Astrocyte of the hippocampus (primary cell): ENCODE data around the gene BGLAP.

Source experiments
- DNase-seq: peaks from one replicate; pipeline ENCODE4 v3.0.0; 2011; ENCODE audit warnings: low read depth, low spot score

The BGLAP gene

GRCh38 chr1:156257711-156258110, 15.7 kb downstream of the BGLAP start:
- DNase-seq, result no peak

DNA sequence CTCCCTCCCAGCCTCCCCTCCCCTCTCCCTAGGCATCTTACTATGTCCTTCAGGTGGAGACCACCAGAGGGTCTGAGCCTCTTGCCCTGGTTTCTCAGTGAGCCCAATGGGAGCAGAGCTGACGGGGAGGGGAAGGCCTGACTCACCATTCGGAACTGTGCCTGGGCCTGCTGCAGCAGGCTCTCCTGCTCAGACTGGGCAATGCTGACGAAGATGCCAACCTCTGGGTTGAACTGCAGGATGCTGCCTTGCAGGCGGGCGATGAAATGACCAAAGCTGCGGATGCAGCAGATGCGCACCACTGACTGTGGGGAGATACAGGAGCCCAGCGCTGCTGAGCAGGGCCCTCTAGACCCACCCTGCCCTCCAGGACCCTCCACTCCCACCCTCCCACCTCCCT, 16.9 kb downstream of the BGLAP start:
- no peak for DNase-seq

- no peak for DNase-seq
Measured at GRCh38 chr1:156259805-156260204, 17.8 kb downstream of the BGLAP start.

DNA sequence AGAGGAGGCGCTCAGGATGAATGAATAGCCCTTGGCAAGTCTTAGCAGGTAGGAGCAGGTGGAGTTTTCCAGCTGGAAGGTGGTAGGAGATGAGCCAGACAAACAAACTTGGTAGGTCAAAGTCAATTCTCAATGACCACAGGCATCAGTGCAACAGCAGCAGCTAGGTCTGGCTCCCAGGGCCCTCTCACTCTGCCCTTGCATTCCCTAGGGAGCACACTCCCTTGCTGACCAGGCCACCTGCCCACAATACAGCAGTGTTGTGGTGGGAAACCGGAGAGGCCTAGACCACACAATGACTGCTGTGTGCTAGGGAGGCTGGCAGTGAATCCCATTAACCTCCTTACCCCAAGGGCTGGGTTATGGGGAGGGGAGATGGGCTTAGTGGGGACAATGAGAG, 18.9 kb downstream of the BGLAP start:
- peak; percentile 47 for DNase-seq

- peak; percentile 93 for DNase-seq
Measured at GRCh38 chr1:156262461-156263287, 20.7 kb downstream of the BGLAP start.

DNA sequence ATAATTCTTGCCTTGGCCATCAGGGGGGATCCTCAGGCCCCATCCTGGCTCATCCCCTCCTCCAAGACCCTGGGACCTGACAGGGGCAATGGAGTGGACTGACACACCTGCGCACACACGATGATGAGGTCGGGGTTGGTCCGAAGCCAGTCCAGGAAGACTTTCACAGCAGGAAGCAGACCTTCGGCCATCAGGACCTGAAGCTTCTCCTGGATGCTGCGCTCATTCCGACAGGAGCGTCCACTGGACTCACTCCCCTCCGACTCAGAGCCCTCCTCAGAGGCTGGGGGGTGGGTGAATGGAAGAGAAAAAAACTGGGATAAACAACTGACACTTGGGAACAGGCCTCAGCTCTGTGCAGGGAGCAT, 21.3 kb downstream of the BGLAP start:
- no peak for DNase-seq

DNA sequence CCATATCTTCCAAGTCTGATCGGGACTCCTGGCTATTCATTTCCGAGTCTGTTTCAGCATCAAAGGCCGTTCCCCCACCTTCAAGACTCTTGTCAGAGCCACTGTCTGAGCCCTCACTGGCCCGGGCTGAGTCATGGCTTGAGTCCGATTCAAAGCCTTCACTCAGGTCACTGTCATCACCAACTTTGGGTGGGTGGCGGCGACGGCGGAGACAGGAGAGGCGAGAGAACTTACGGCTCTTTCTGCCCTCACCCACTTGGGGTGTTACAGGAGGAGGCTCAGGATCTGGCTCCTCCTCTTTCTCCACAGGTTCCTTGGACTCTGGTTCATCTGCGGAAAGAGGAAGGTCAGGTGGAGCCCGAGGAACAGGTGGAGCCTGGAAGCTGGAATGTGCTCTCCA, 24.1 kb downstream of the BGLAP start:
- DNase-seq, result no peak

DNA sequence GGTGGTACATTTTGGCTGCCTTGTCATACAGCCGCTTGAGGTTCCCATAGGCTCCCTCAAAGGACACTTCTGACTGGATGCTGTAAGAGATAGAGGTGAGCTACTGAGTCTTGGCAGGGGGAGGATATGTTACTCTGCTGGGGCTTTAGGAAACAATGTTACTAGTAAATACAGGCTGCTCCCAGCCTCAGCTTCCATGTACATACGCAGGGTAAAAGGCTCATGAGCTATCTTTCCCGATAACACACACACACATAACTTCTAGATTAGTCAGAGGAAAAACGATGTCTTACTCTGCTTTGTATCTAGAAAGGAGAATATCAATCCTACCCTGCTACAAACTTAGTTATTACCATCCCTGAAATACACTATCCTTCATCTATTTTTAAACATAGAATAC, 26.4 kb downstream of the BGLAP start:
- DNase-seq, result peak; percentile 31

DNA sequence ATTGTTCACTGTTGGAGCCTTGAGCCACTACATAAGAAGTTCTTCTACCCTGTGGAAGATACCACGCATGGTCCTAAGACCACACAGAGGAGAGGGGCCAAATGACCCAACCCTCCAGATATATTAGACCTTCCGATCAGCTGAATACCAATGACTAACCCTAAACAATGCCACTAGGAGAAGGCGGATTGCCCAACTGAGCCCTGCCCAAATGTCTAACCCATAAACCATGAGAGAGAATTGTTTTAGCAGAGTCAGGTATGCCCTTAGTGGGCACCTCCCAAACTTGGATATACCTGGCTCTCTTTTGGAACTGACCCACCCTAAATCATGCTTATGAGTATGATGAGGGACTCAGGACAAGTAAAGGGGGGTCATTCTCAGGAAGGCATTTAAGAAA, 28.3 kb downstream of the BGLAP start:
- DNase-seq, result no peak

GRCh38 chr1:156276532-156276931, 34.5 kb downstream of the BGLAP start:
- DNase-seq, result no peak

DNA sequence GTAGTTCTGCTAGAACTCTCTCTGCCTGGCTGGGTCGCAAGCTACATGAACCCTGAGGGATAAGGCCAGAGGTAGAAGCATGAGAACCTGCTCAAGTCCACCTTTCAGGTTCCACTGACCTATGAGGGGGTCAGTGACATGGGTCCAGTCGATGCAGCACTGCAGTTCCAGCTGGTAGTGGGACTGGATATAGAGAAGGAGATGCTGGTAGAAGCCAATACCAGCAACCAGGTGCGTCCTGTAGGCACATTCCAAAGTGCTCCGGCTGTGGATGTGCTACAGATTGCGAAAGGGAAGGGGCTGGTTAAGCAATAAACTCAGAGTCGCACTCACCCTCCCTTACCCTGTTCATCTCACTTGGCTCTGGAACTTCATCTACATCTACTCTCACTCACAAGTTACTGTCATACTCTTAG, 35.0 kb downstream of the BGLAP start:
- DNase-seq, result no peak

DNA sequence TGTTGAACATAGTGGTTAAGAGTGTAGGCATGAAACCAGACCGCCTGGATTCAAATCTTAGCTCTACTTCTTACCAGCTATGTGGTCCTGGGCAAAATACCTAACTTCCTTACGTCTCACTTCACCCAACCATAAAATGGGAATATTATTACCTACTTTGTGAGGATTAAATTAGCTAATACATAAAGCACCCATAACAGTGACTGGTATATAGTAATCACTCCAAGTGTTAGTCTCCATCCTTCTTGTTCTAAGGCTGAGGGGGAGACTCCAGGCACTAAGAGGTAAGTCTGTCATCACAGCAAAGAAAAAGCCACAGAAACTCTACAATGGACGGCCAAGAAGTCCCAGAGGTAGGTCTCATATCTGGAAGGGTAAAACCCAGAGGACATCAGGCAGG, 37.9 kb downstream of the BGLAP start:
- no peak for DNase-seq

DNA sequence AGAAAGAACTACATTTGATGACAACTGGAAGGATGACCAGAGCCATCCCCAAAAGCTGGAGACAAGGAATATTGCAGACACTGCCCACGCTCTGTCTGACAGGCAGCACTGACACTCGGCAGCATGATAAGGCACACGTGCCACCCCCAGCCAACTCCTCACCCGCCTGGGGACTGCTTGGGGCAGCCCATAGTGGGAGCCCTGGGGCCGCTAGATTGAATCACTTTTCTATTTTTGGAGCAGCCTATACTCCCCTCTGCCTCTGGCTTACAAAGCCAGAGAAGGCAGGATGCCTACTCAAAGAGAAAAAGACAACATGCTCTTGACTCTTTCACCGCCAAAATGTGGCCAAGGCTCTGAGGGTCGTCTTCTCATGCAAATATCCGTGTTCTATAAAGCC, 39.3 kb downstream of the BGLAP start:
- peak; percentile 52 for DNase-seq

DNA sequence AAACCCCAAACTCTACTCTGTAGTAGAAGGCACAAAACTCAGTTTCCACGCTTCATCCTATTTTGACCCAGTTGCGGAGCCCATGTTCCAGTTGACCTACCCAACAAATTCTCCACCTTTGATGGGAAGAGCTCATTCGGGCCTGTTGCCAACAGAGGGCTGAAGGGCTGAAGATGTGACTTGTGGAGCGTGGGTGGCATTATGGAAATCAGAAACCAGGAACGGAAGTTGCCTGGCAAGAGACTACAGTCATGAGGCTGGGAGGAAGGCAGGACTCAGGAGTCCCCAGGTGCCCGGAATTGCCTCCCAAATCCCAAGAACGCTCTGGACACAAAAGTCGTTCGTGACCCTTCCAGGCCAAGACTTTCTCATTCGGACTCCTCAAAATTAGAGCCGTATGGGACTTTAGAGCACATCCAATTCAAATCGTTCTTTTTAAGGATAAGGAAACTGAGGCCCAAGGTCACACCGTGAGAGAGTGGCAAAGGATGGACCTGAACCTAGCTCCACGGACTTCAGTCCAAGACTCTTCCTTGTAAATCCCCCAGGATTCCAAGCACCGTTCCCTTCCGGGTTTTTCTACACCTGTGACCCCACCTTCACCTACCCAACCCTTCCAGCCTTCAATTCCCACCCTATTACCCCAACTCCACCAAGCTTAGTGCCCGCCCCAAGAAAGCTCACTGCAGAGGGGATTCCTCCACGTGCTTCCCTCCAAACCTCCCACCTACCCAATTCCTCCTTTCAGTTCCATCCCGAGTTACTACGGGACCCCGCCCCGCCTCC, 39.9 kb downstream of the BGLAP start:
- peak; percentile 36 for DNase-seq

GRCh38 chr1:156282479-156283222, 40.7 kb downstream of the BGLAP start, which contains the start of gene SMG5:
Gene SMG5, minus strand, starts transcription at chr1:156282825. Its CDS starts 145 bp downstream, at chr1:156282680.
- peak; percentile 99 for DNase-seq

DNA sequence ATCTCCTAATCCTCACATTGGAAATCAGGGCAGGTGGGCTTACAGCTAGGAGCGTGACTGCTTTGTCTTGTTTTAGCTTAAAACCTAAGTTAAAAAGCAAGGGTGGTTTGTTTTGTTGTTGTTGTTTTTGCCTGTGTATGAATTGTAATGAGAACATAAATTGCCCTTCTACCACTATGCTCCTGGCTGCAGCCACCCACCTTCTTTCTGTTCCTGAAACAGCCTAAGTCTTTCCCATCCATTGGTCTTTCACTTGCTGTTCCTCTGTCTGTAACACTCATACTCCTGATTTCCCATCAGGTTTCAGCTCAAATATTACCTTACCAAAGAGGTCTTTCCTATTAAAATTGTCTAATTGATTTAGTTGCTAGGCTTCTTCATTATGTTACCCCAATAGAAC, 41.5 kb downstream of the BGLAP start:
- DNase-seq, result no peak

DNA sequence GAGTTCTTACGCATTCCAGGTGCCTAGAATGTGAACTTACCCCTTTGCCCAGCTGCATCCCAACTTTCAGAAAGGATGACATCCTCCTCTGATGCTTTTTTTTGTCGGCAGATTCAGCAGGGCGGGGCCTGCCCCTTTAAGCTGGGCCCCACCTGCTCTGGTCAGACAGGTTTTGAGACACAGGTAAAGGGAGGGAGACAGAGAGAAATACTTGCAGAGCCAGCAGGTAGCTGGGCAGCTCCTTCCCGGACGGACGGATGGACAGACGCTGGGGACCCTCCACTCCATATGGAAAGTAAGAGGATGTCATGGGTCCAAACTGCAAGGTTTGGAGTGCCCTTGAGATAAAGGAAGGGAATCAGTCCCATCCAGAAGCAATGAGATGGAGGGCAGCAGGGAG, 42.1 kb downstream of the BGLAP start, which contains the start of gene TMEM79:
Gene TMEM79, plus strand, starts transcription at position 214 of the 400 bp plus-strand sequence. CDS start 902 bp downstream, outside the sequence.
- no peak for DNase-seq

GRCh38 chr1:156284757-156285156, 42.8 kb downstream of the BGLAP start:
- no peak for DNase-seq

GRCh38 chr1:156285437-156285836, 43.5 kb downstream of the BGLAP start:
- no peak for DNase-seq

- DNase-seq, result no peak
Measured at GRCh38 chr1:156286061-156286460, 44.1 kb downstream of the BGLAP start.

DNA sequence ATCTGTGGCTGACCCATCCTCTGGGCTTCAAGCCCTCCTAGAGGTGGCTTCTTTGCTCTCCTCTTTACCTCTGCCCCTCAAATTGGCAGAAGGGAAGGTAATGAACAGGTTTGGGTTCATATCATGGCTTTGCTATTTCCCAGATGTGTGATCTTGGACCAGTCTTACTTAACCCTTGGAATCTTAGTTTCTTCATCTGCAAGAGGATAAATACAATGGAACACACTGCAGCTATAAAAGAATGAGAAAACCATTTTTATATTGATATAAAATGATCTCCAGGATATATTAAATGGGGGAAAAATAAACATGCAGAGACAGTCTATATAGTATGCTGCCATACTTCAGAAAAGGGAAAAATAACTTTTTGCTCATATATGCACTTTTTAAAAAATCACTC, 47.9 kb downstream of the BGLAP start:
- no peak for DNase-seq
